Heart left ventricle (tissue), 16 donors: ENCODE results near the gene OR56A4. TPM values are rescaled to one million over a fixed set of nuclear protein-coding genes. Genes with fewer than 3 reads are reported as not detected.

Experiments
- ATAC-seq, 4 donors: fragments of 200-7000 bp; cut with Tn5 transposase; one replicate each; pipeline ENCODE4 v1.9.1; 2020 to 2022; ENCODE audit warnings: moderate library complexity in 4 of 4, mild to moderate bottlenecking in 3 of 4, moderate number of reproducible peaks in 1 of 4
- DNase-seq, 5 donors: peaks; one replicate each; pipeline ENCODE4 v3.0.0-alpha.2; 2020
- H3K27ac ChIP-seq, 12 donors: fragments of 200-600 bp; sonication (generic) in 4 of 12; one replicate each; pipeline versions ENCODE4 v1.5.0 to v1.8.0; 2016 to 2022; ENCODE audit warnings: mild to moderate bottlenecking in 2 of 12
- H3K27me3 ChIP-seq, 9 donors: fragments of 200-600 bp; sonication (generic) in 2 of 9; one replicate each; pipeline versions ENCODE4 v1.5.1 to v1.8.0; 2016 to 2022; ENCODE audit warnings: mild to moderate bottlenecking in 3 of 9
- H3K36me3 ChIP-seq, 9 donors: fragments of 200-600 bp; sonication (generic) in 2 of 9; one replicate each; pipeline versions ENCODE4 v1.5.0 to v1.8.0; 2018 to 2022; ENCODE audit warnings: mild to moderate bottlenecking in 2 of 9
- H3K4me1 ChIP-seq, 12 donors: fragments of 200-600 bp; sonication (generic) in 4 of 12; one replicate each; pipeline versions ENCODE4 v1.5.0 to v1.8.0; 2016 to 2022; ENCODE audit warnings: mild to moderate bottlenecking in 3 of 12
- H3K4me3 ChIP-seq, 12 donors: fragments of 200-600 bp; sonication (generic) in 4 of 12; one replicate each; pipeline versions ENCODE4 v1.5.0 to v1.8.0; 2017 to 2022; ENCODE audit warnings: mild to moderate bottlenecking in 9 of 12, moderate library complexity in 4 of 12
- H3K9me3 ChIP-seq, 12 donors: fragments of 200-600 bp; sonication (generic) in 4 of 12; one replicate each; pipeline versions ENCODE4 v1.5.0 to v1.8.0; 2016 to 2022; ENCODE audit warnings: mild to moderate bottlenecking in 1 of 12
- POLR2A ChIP-seq, 2 donors: fragments of 450-650 bp; IDR thresholded peaks; one replicate each; pipeline ENCODE4 v1.6.1; 2017; ENCODE audit warnings: antibody characterized with exemption in 2 of 2, mild to moderate bottlenecking in 2 of 2, moderate library complexity in 2 of 2
- WGBS, 4 donors: extraction: QIAGEN DNeasy Blood & Tissue Kit in 2 of 4; methylation state at CpG; one replicate each; pipeline versions ENCODE4 v1.1.5 to v1.1.7; 2013 to 2018; 5-methylcytosine and 5-hydroxymethylcytosine counted together
- intact Hi-C, 10 donors: fragments of 100-400 bp; cut with DNase I; formaldehyde crosslinking; loops; one replicate each; pipeline versions ENCODE4 v1.11.1 to v1.14.2; 2022
- polyA plus RNA-seq, 2 donors: library from polyadenylated mRNA; stranded (reverse); fragments of 200-250 nt; gene quantifications; one replicate each; pipeline ENCODE4 v1.2.3, GENCODE V29; 2013
- total RNA-seq, 9 donors: library from RNA; depleted of rRNA in 2 of 9; stranded (reverse); fragments of >200 nt in 2 of 9; fragmentation: NEBNext Ultra II Directional in 3 of 9; extraction: Animal tissue kit (Norgen Biotek cat#: 25700) in 3 of 9; gene quantifications; one replicate each; pipeline versions ENCODE4 v1.1.0 to v1.2.4, GENCODE V29; 2016 to 2023
- TF ChIP-seq, protein P1 (sequence below), 12 donors: fragments of 200-600 bp; sonication (generic) in 4 of 12; IDR thresholded peaks; one replicate each; pipeline versions ENCODE4 v1.5.0 to v1.8.0; 2018 to 2022; ENCODE audit warnings: antibody characterized with exemption in 12 of 12, mild to moderate bottlenecking in 5 of 12
- donor health status: ischemic (EF 13 %, LVEDD 7.1; RV severe dilation, severe dysfunction).
- donor health status: healthy with polysubstance abuse.
- donor health status: DM: no; HTN: yes; CAD: no.
- donor health status: DM: no; HTN: no; CAD: no.
- donor health status: ischemic (EF 25% LVEDD 6.9; RV normal size, moderate dysfunction).
- donor health status: ischemic (EF 25% LVEDD 5.7; RV mildly dilated, moderate dysfunction).
- donor health status: healthy.
- donor health status: DM: yes; HTN: yes; CAD: no.
- donor health status: ischemic (EF 35%, LVEDD 5.7; RV mildly dilated, moderate dysfunction).
- donor health status: nonischemic (EF 11% LVEDD 7.7; RV severe dilation, severe dysfunction).
- donor health status: DM: yes; HTN: yes; CAD: no.
- donor health status: PGD.
- donor health status: ischemic (EF 29% LVEDD 5.4; RV normal size, mild dysfunction).
- donor health status: nonischemic (EF 23%, LVEDD 6.1; RV moderate dilation, normal function).

OR56A4 gene
- total and polyA plus RNA-seq, 11 donors = 0.40 TPM; not detected in 10

DNA sequence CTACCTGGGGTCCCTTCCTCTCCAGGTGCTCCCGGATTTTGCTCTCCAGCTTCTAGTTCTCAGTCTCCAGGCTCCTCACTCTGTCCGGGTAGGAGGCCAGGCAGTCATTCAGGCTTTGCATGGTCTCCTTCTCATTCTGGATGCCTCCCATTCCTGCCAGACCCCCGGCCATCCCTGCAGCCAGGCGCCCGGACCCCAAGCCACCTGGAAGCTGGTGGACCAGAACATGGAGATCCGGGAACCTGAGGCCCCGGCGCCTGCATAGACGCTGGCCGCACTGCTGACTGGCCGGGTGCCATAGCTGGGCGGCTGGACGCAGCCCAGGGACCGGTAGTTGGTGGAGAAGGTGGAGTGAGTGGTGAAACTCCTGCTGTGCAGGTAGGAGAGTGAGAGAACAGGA is 12.0 kb downstream of the OR56A4 start:
- Histone ChIP-seq H3K27me3 (no peaks in the 10 kb centered on the region), H3K27ac (no peak overlapping the region), H3K9me3 (no peaks in the 10 kb centered on the region), H3K36me3 (no peaks in the 10 kb centered on the region), H3K4me3 (no peak overlapping the region), H3K4me1 (no peaks in the 10 kb centered on the region)
- TF ChIP-seq, protein P1, sequence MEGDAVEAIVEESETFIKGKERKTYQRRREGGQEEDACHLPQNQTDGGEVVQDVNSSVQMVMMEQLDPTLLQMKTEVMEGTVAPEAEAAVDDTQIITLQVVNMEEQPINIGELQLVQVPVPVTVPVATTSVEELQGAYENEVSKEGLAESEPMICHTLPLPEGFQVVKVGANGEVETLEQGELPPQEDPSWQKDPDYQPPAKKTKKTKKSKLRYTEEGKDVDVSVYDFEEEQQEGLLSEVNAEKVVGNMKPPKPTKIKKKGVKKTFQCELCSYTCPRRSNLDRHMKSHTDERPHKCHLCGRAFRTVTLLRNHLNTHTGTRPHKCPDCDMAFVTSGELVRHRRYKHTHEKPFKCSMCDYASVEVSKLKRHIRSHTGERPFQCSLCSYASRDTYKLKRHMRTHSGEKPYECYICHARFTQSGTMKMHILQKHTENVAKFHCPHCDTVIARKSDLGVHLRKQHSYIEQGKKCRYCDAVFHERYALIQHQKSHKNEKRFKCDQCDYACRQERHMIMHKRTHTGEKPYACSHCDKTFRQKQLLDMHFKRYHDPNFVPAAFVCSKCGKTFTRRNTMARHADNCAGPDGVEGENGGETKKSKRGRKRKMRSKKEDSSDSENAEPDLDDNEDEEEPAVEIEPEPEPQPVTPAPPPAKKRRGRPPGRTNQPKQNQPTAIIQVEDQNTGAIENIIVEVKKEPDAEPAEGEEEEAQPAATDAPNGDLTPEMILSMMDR (IDR thresholded peaks at IDR 0.05) = no peak
- no peak for TF ChIP-seq POLR2A (IDR thresholded peaks at IDR 0.05)
- no peak for DNase-seq
- ATAC-seq = no peak
- WGBS, 4 donors = 90 to 95% (median 92%) methylated on average over 14 of the region's 14 CpGs
- intact Hi-C loops = no loop called here

DNA sequence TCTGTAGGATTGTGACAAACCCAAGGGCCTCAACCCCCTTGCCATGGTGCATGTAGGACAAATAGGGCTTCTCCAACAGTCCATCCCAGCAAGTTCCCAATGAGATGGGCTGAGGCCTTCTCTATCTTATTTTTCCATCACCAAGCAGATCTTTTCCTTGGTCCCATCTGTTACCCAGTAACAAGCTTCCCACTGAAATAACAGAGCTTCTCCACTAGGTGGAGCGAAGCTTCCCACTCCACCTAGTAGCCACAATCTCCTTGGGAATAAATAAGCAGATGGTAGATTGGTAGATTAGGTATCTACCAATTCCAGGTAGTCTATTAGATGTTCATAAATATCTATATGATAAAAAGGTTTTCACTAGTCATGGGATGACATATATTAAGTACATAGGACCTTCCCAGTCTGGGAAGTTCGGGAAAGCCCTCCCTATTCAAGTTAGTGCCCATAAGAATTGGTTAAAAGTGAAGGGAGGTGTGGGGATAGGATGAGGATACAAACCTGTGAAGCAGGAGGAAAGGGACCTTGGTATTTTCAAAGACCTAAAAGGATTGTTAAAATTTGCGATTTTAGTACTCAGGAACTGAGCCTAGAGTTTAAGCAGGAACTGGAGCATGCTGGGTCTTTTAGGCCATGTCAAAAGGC is 14.0 kb downstream of the OR56A4 start:
- no peak for TF ChIP-seq POLR2A (IDR thresholded peaks at IDR 0.05)
- TF ChIP-seq, protein P1 (IDR thresholded peaks at IDR 0.05) = peak in 11 of 12 donors; percentile 18 to 56 (median 44)
- H3K4me3 ChIP-seq = no peak overlapping the region
- no peaks in the 10 kb centered on the region for H3K9me3 ChIP-seq
- intact Hi-C loops = no loop called here
- DNase-seq (no peak), ATAC-seq (no peak)
- H3K27me3 ChIP-seq = no peaks in the 10 kb centered on the region
- H3K36me3 ChIP-seq = no peaks in the 10 kb centered on the region
- H3K27ac ChIP-seq = no peak overlapping the region
- no peaks in the 10 kb centered on the region for H3K4me1 ChIP-seq
- WGBS, 4 donors = 55 to 60% (median 58%) methylated on average over 3 of the region's 3 CpGs

DNA sequence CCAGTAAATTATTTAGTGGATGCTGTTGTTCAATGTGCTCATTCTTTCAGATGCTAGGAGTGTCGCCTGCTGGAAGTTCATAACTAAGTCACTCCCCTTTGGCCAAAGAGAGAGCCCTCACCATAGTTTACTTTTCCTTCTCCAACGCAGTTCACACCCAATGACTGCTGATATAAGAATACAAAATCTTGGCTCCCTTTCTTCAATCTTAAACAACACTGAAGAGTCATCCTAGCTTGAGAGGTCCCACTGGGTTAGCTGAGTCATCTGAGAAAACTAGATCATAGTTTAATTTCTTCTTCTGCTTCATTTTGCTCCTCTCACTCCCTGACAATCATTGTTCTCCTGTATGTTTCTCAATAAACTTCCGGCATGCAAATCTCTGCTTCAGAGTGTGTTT is 14.6 kb downstream of the OR56A4 start:
- ATAC-seq (peak in 1 of 4 donors; percentile 18), DNase-seq (no peak)
- H3K4me1 ChIP-seq = no peaks in the 10 kb centered on the region
- H3K27ac ChIP-seq = no peak overlapping the region
- WGBS, 4 donors = 62 to 74% (median 68%) methylated on average over 3 of the region's 3 CpGs
- H3K27me3 ChIP-seq = no peaks in the 10 kb centered on the region
- intact Hi-C loops = no loop called here
- H3K4me3 ChIP-seq = no peak overlapping the region
- no peaks in the 10 kb centered on the region for H3K9me3 ChIP-seq
- TF ChIP-seq POLR2A (IDR thresholded peaks at IDR 0.05) = no peak
- TF ChIP-seq, protein P1 (IDR thresholded peaks at IDR 0.05) = no peak
- no peaks in the 10 kb centered on the region for H3K36me3 ChIP-seq

DNA sequence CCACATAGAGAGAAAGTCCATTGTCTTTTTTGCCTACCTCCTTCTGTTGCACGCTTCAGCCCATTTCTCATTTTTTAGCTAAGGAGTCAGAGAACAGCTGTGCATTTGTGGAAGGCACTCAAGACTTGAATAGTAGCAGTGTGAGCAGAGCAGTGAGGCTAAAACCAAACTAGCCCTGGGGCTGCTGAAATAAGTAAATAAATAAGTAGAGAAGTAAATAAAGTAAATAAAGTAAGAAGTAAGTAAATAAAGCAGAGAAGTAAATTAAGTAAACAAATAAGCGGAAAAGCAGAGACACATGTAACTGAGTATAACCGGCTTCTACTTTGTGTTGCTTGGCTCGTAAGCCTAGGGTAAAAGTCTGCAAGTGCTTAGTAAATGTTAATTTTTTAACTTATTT is 17.5 kb downstream of the OR56A4 start:
- Histone ChIP-seq H3K4me3 (no peak overlapping the region), H3K36me3 (no peaks in the 10 kb centered on the region), H3K9me3 (no peaks in the 10 kb centered on the region), H3K27ac (no peak overlapping the region), H3K27me3 (no peaks in the 10 kb centered on the region), H3K4me1 (no peaks in the 10 kb centered on the region)
- no peak for ATAC-seq
- no peak for DNase-seq
- intact Hi-C loops = no loop called here
- WGBS, 4 donors = 85 to 91% (median 89%) methylated on average over 4 of the region's 4 CpGs
- TF ChIP-seq, protein P1 (IDR thresholded peaks at IDR 0.05) = no peak
- TF ChIP-seq POLR2A (IDR thresholded peaks at IDR 0.05) = no peak
